Tibial nerve (tissue), 3 donors: Measurements from ENCODE around the gene ANXA10.

ENCODE experiments used
- POLR2A ChIP-seq, 2 donors: fragments of 450-650 bp; IDR thresholded peaks; one replicate each; pipeline ENCODE4 v1.6.1; 2017; ENCODE audit warnings: antibody characterized with exemption in 2 of 2, mild to moderate bottlenecking in 2 of 2, moderate library complexity in 2 of 2
- TF ChIP-seq, protein P1 (sequence below), 5 experiments: fragments of 200-600 bp in 3 of 5; fragments of 450-650 bp in 2 of 5; sonication (generic) in 3 of 5; IDR thresholded peaks; one replicate each; pipeline ENCODE4 v1.5.1; 2016 to 2019; ENCODE audit warnings: antibody characterized with exemption in 5 of 5, mild to moderate bottlenecking in 3 of 5, moderate library complexity in 2 of 5

- TF ChIP-seq, protein P1, sequence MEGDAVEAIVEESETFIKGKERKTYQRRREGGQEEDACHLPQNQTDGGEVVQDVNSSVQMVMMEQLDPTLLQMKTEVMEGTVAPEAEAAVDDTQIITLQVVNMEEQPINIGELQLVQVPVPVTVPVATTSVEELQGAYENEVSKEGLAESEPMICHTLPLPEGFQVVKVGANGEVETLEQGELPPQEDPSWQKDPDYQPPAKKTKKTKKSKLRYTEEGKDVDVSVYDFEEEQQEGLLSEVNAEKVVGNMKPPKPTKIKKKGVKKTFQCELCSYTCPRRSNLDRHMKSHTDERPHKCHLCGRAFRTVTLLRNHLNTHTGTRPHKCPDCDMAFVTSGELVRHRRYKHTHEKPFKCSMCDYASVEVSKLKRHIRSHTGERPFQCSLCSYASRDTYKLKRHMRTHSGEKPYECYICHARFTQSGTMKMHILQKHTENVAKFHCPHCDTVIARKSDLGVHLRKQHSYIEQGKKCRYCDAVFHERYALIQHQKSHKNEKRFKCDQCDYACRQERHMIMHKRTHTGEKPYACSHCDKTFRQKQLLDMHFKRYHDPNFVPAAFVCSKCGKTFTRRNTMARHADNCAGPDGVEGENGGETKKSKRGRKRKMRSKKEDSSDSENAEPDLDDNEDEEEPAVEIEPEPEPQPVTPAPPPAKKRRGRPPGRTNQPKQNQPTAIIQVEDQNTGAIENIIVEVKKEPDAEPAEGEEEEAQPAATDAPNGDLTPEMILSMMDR (IDR thresholded peaks at IDR 0.05): no peak
- no peak for TF ChIP-seq POLR2A (IDR thresholded peaks at IDR 0.05)
Measured at GRCh38 chr4:168124008-168124641, 31.8 kb downstream of the ANXA10 start.
